Stimulated activated CD8-positive, alpha-beta memory T cell treated with anti-CD3 and anti-CD28 coated beads, Interleukin-12 subunit alpha, Interleukin-12 subunit beta, amount 100 ng/mL, for 24 hours (primary cell): ENCODE measurements around the gene SEMA6A.

Source experiments
- DNase-seq: peaks from one replicate; pipeline ENCODE4 v3.0.0-alpha.2; 2020; ENCODE audit errors: extremely low read depth

The SEMA6A gene

GRCh38 chr5:116522356-116523136 is 52.1 kb downstream of the SEMA6A start:
- DNase-seq = no peak

DNA sequence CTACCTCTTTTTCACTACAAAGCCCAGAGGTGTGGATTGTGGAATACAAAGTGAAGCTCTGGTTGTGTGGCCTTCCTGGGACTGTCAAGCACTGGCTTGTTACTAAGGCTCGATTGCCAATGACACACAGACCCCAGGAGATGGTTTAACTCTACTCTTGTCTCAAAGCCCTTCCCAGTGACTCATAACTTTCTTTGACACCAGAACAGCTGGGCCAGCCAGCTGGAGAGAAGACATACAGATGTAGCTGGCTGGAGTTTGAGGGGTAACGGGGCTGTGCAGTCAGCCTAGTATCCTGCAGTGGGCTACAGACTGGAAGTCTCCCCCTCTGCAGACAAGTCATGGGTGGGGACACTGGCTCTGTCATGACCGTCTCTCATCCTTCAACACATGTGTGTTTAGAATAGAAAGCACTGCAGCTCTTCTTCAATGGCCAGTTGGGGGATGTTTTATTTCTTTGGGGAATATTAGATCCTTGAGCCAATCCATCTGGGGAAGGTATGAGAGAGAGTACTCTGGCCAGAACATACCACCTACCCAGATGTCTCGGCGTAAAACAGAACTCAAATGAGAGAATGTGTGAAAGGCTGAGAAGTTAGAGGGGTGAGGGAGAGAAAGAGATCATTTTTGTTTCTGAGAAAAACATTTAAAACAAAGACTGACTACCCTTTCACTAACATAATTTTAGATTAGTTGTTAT is 53.3 kb downstream of the SEMA6A start:
- no peak for DNase-seq

GRCh38 chr5:116520771-116521170 is 53.9 kb downstream of the SEMA6A start:
- DNase-seq = no peak

GRCh38 chr5:116518423-116518822 is 56.2 kb downstream of the SEMA6A start:
- no peak for DNase-seq

DNA sequence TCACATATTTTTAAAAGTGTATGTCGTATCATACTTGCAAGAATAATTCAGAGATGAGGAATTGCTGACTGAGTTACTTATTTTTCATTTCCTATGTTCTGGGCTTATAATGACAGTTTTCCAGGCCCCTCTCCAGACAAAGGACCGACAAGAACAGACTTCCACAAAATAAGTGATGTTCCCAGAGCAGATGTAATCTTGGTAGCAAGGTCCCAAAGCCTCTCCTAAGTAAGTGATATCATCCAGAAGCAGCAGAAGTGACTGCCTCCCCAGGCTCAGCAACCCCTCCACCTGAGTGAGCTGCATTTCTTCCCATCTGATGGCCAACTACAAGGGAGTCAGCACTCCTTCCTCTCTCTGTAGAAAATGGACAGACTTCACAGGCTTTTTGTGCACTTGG is 57.1 kb downstream of the SEMA6A start:
- no peak for DNase-seq

GRCh38 chr5:116516021-116516420 is 58.6 kb downstream of the SEMA6A start:
- no peak for DNase-seq

GRCh38 chr5:116514421-116514970 is 60.1 kb downstream of the SEMA6A start:
- DNase-seq = no peak

GRCh38 chr5:116510517-116510916 is 64.1 kb downstream of the SEMA6A start:
- DNase-seq = no peak

DNA sequence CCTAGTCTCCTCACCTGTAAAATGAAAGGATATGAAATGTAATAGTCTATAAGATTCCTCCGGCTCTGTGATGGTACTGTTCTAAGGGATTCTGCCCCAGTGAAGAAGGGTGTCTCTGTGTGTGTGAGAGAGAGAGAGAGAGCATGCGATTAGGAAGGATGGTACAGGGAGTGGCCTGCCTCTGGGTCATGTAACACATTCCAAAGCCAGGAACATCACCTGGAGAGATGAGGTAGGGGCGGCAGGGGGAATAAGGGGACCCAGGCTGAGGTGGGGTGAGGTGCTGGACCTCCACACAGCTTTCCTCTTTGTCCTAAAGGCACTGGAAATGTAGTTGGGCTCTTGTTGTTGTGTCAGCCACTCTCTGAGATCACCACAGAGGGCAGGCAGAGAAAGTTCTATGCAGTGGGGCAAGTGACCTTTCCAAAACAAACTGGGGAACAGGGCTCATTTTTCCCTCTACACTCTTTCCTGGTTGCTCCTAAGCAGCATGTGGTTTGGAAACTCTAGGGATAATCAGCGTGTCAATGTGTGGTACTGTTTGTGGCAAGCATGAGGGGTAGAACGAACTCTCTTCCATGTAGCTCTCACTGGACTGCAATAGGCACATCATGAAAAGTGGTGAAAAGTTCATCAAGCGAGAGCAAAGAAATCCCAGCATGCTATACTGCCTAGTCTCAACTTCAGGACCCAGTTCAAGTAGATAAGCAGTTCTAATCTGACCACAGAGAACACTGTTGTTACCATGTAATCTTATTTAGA is 65.0 kb downstream of the SEMA6A start:
- DNase-seq = no peak

DNA sequence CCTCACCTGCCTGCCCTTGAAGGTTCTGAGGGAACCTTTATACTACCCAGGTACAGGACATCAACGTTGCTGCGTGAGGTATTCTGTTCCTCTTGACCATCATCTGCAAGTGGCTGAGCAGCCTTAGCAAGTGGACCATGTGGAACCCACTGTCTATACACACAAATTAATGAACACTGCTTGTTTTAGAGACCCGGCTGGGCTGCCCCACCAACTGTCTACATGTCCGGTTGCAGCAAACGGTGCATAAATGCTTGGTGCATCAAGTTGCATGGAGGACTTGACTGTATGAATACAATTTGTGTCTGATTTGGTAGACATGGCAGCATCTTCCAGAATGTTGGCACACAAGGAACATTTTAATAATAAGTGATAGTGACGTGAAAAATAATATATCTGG is 65.8 kb downstream of the SEMA6A start:
- DNase-seq = no peak

GRCh38 chr5:116507941-116508655 is 66.5 kb downstream of the SEMA6A start:
- no peak for DNase-seq

GRCh38 chr5:116507051-116507537 is 67.5 kb downstream of the SEMA6A start:
- no peak for DNase-seq

DNA sequence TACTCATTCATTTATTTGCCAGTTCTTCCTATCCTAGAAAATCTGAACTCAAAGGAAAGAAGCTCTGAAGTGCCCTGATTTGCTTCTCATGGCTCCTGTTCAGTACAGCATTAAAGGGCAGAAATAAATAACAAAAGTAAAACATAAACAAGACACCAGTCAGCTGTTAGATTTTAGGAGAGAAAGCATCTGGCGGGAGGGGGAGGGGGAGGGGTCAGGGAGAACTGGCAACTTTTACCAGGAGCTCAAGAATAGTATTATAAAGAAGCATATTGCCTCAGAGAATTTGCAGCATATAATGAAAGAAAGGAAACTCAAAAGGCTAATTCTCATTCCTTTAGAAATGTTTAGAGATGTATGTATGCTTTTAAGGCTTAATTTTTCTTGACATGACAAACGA is 68.1 kb downstream of the SEMA6A start:
- no peak for DNase-seq

- no peak for DNase-seq
These were observed 69.9 kb downstream of the SEMA6A start for GRCh38 chr5:116504593-116505166.

DNA sequence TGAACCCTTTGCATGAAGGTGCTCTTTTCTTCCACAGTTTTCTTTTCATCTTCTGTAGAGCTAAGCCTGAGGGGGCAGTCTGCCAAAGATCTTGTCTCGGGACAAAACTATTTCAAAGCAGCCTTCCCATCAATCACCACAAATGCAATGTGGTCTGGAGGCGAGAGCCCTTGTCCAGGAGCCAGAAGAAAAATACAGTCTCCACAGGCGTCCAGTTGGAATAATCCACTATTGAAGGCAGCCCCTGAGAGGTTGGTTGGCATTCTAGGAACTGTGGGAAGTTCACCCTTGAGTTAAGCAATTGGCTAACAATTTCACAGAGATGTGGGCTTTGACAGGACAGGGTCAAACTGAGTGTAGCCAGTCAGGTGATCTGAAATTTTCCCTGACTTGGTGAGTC is 72.0 kb downstream of the SEMA6A start:
- no peak for DNase-seq

DNA sequence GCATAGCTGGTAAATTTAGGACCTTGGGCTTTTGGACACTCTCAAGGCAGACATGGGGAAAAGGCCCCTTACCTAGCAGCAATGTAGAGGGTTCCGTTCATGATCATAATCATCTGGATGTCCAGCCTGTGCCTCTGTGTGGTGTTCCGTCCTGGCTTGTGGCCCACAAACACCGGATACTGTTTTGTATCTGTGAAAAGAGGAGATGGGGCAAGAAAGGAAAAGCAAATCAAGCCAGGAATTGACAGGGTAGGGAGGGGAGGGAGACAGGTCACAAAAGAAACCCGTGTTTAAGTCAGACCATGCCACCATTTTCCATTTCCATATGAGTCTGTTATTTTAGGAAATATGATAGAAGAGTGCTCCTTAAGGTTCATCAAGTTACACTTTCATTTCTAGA is 72.5 kb downstream of the SEMA6A start:
- no peak for DNase-seq

DNA sequence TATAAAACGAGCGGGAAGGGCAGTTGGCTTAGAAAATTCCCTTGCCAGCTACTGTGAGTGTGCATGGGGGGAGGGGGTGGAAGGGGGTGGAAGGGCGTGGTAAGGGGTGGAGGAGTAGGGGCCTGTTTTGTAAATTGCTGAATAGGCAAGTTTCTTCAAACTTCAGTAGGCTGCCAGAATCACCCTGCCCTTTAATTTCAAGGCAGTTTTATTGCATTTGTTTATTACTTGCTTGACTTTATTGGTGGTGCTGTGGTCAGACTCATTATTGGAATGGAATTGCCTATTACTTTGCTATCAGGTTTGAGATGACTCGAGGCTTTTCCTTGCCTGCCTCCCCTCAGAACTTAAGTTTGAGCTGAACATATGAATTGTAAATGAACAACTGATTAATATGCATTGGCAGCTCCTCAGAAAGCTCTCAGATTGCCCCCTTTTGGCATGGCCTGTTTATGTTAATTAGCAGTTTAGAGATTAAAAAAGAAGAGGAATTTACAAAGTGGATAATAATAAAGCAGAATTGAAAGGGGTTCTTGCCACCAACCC is 76.0 kb downstream of the SEMA6A start:
- DNase-seq = no peak

DNA sequence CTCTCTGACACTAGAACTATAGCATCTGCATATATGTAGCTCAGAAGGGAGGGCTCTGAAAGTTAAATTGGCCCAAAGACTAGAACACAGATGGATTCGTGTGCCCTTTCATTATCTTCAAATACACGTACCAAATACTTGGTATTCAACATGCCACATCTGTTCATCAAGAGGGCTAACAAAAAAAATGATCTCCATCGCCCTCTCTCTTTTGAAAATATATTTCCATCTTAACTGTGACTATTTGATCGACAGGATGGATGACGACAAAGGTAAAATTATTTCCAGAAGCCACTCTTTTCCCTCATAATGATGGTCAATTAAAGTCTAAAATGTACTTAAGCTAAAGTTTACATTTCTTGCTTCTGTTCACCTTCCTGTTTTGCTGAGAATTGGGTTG is 77.0 kb downstream of the SEMA6A start:
- no peak for DNase-seq

- DNase-seq = no peak
These were observed 78.8 kb downstream of the SEMA6A start for GRCh38 chr5:116495786-116496357.

DNA sequence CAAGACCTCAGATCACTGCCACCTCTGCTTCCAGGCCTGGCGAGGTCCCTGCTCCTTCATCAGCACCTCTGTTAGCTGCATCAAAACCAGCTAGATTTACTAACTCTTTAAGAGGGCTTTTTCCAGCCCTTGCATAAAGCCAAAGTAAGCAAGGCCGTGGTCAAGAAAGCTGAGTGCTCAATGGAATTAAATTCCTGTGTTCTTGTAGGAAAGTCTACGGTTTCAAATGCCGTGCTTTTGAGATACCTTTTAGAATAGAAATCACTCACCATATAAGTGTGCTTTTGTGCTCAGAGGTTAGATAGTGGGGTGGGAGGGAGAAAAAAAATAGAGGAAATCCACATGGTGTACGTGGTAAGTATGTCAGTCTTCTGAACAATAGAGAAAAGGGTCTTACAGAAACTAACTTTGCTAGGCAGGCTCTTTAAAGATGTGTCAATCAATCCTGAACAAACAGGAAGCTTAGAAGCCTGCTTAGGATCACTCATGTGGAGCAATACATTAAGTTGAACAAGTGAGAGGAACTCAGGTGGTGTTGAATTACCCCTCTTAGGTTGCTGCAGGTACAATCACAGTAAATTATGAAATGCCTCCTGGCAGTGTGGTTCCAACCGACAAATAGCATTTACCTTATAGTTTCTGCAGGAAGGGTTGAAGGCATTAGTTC is 79.7 kb downstream of the SEMA6A start:
- DNase-seq = no peak
